HG02571 (cell line): ENCODE results near the gene DNAAF5.
"Not testable (repeated sequence)": the region's sequence is repeated elsewhere in the genome, so short reads cannot be mapped to it uniquely, and the experiment has no call there.

Experiments
- ATAC-seq: cut with Tn5 transposase; IDR thresholded peaks from one replicate; pipeline ENCODE4 v1.9.1; 2021; ENCODE audit warnings: mild to moderate bottlenecking, moderate library complexity; ENCODE audit not compliant: unreplicated experiment

Gene DNAAF5

DNA sequence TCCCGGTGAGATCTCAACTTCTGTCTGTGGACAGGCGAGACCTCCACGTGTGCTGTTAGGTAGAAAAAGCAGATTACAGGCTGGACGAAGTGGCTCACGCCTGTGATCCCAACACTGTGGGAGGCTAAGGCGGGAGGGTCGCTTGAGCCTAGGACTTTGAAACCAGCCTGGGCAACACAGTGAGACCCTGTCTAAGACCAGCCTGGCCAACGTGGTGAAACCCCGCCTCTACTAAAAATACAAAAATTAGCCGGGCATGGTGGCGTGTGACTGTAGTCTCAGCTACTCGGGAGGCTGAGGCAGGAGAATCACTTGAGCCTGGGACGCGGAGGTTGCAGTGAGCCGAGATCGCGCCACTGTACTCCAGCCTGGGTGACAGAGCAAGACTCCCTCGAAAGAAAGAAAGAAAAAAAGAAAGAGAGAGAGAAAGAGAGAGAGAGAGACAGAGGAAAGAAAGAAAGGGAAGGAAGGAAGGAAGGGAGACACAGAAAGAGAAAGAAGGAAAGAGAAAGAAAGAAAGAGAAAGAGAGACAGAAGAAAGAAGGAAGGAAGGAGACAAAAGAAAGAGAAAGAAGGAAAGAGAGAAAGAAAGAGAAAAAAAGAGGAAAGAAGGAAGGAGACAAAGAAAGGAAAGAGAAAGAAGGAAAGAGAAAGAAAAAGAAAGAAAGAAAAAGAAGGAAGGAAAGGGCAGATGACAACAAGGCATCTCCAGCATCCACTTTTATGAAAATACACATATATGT lies 76.2 kb downstream of the DNAAF5 start:
- no peak for ATAC-seq

DNA sequence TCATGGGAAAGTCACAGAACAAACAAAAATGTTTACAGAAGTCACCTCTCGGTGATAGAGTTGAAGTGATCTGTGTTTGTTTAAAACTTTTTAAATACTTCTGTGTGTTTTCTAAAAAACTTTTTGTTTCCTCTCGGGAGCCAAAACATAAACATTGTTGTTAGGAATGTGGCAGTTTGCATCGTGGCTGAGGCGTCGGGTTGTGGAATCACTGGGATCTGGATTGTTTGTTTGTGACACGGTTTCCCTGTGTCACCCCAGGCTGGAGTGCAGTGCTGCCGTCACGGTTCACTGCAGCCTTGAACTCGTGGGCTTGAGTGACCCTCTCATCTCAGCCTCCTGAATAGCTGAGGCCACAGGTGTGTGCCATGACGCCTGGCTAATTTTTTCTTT lies 76.7 kb downstream of the DNAAF5 start:
- ATAC-seq = no peak

DNA sequence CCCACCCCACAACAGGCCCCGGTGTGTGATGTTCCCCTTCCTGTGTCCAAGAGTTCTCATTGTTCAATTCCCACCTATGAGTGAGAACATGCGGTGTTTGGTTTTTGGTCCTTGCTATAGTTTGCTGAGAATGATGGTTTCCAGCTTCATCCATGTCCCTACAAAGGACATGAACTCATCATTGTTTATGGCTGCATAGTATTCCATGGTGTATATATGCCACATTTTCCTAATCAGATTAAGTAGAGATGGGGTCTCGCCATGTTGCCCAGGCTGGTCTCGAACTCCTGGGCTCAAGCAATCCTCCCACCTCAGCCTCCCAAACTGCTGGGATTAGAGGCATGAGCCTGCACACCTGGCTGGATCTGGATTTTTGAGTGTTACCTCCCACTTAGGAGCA lies 77.3 kb downstream of the DNAAF5 start:
- ATAC-seq = not testable (repeated sequence)

DNA sequence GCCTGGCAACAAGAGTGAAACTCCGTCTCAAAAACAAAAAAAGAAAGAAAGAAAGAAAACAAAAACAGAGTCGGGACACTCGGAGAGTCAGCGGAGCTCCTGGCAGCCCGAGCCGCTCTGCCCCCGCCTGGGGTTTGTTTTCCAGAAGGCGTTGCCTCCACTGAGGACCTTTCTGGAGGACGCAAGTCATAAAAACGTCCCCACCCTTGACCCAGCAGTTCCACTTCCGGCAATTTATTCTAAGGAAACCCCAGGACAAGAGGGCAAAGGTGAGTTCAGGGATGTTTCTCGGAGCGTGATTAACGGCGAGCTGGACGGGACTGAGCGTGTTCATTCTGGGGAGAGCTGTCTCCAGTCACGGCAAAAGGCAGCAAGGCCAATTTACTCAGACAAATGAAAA lies 78.8 kb downstream of the DNAAF5 start:
- ATAC-seq = no peak

DNA sequence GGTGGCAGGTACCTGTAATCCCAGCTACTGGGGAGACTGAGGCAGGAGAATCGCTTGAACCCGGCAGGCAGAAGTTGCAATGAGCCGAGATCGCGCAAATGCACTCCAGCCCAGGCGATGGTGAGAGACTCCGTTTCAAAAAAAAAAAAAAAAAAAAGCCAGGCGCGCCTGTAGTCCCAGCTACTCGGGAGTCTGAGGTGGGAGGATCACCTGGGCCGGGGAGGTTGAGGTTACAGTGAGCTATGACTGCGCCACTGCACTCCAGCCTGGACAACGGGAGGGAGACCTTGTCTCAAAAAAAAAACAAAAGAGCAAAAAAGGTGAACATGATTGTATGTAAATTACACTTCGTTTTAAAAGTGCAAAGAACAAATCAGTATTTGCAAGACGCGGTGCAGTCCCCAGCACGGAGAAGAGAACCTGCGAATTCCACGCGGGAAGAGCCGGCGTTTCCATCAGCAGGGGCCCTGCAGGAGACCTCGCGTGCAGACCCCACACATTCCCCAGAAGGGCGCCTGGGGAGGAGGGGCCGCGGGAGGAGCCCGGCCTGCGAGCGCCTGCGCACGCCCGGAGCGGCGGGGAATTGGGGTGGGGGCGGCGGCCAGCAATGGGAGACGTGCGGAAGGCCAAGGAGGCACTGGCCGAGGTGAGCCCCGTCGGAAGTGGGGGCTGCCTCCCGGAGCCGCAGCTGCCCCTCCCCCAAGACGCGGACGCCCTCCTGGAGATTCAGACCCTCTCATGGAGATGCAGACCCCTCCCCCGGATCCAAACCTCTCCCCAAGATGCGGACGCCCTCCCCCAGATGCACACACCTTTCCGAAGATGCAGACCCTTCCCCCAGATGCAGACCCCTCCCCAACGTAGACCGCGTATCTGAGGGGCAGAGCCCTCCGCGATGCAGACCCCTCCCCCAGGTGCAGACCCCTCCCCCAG lies 89.1 kb downstream of the DNAAF5 start:
- ATAC-seq = no peak

GRCh38 chr7:816300-816750 lies 89.8 kb downstream of the DNAAF5 start:
- peak; percentile 85 for ATAC-seq

DNA sequence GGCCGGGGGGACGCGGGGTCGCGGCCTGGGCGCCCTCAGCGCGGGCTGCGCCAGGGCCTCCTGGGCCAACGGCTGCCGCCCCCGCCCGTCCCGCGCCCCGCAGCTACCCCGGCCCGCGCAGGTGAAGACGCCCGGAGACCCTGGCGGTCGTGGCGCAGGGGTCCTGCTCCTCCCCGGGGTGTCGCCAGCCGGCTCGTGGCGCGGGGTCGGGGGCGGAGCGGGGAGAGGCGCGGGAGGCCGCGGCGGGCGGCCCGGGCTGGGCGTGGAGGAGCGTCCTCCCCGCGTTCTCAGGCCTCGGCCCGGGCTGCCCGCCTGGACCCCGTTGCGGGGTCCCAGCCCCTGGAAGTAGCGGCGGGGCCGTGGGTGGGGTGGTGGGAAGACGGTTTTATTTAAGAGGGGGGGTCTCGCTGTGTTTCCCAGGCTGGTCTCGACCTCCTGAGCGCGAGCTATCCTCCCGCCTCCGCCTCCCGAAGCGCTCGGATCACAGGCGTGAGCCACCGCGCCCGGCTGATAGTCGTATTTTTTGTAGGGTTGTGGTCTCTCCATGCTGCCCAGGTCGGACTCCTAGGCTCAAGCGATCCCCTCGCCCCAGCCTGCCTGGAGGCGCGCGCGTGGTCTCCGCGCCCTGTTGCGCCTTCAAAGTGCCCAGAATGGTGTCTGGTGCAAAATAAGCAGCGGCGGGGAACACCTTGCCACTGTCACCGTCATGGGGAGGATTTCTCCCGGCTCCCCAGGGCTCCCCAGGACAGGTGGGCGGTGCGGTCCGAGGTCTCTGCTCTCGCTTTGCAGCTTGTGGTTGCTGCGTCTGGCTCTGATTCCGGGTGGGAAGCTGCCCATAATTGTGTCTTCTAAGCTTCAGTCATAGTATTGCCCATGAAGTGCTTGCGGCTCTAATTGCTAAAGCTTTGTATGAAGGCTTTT lies 90.5 kb downstream of the DNAAF5 start:
- ATAC-seq = peak; percentile 15

DNA sequence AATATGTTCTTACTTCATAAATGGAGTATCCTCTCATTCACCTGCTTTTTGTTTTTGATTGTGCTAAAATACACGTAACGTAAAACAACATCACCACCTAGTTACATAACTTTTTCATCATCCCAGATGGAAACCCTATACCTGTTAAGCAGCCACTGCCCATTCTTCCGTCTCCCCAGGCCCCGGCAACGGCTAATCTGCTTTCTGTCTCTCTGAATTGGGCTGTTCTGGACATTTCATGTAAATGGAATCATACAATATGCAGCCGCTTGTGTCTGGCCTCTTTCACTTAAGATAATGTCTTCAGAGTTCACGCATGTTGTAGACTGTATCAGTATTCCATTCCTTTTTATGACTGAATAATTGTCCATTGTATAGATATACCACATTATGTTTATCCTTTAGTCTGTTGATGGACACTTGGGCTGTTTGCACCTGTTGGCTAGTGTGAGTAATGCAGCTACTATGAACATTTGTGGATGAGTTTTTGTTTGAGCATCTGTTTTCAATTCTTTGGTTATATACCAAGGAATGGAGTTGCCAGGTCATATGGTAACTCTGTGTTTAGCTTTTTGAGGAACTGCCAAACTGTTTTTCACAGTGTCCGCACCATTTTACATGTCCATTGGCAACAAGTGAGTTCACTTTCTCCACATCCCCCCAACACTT lies 91.7 kb downstream of the DNAAF5 start:
- no peak for ATAC-seq

- ATAC-seq = no peak
Observed at GRCh38 chr7:820341-820740, 93.8 kb downstream of the DNAAF5 start.

DNA sequence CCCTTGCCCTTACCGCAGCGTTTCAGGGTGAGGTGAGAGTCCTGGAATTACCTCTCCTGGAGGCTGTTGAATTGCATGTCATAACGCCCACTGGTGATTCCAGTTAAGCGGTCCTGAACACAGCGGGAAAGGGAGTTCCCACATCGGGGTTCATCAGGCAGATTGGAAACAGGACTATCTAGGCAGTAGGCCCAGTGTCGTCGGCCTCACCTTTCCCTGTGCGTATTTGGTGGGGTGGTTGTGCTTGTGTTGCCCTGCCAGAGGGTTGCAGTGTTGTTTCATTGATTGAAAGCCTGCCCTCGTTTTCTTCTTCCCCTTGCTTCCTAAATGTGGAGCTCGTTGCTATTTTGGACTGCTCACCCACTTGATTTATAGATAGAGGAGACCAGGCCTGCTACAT lies 95.2 kb downstream of the DNAAF5 start:
- ATAC-seq = no peak

DNA sequence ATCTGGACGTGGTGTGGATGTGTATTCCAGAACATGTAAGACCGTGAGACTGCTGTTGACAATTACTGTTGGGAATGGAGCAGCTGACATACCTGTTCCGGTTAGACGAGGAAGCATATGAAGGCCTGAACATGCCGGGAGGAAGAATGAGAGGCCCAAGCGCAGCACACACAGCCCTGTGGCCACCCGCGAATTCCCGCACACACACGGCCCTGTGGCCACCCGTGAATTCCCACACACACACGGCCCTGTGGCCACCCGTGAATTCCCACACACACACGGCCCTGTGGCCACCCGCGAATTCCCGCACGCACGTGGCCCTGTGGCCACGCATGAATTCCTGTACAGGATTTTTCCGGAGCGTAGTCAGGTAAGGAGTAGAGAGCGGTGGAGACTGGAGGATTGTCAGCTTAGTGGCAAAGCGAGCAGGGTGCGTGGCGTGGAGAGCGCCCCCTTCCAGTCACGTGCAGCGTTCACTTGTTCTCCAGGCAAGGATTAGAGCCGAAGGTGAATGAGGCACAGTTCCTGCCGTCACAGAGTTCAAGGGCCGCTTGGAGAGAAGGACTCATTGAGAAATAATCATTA lies 96.3 kb downstream of the DNAAF5 start:
- no peak for ATAC-seq

DNA sequence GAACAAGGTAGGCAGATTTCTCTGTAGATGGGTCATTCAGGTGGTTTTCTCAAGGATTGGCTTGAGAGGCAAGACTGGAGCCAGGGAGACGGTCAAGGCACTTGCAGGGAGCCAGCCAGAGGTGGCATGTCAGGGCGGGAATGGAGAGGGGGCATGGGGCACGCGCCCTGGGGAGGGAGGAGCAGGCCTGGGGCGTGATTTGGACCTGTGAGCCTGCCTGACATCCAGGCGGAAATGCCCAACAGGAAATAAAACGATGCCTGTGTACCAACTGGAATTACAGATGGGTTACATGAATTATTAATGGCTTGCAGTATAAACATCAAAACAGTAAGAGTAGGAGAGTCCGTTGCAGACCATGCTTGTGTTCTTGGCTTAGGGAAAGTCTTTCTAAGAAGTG lies 97.2 kb downstream of the DNAAF5 start:
- ATAC-seq = no peak

GRCh38 chr7:824081-824480 lies 97.6 kb downstream of the DNAAF5 start:
- ATAC-seq = no peak

DNA sequence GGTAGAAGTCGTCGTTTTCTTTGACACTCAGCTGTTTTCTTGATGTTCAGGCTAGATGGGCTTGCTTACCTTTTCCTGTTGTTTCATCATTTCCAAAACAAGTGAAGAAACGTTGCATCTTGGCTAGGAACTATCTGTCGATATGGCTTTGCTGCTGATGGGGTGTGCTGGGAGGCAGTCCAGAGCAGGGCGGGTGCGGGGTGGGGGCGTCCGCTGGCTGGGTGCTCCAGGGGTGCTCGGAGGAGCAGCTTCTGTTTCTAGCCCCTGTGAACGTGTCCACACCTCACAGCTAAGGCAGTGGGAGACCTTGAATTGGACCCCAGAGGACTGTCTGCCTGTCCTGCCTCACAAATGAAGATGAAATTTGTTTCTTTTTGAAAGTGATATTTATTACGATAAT lies 98.2 kb downstream of the DNAAF5 start:
- no peak for ATAC-seq

DNA sequence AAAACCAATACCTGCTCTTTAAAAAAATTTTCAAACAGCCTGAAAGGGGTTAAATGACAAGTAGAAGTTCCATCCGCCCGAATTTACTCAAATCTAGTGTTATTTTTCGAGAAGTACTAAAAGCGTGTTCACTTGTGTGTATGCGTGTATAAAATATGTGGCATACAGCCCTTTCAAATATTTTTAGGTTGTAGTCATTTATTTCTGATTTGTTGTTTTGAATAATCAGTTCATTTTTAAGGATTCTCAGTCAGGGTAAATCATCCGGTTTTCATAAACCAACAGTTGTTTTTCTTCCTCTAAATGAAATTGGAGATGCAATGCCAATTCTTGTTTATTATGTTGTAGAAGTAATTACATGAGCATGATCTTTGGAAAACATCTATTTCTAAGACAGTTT lies 98.9 kb downstream of the DNAAF5 start:
- no peak for ATAC-seq

- no peak for ATAC-seq
Observed at GRCh38 chr7:826230-826917, 99.9 kb downstream of the DNAAF5 start.

GRCh38 chr7:828793-829561 lies 102.5 kb downstream of the DNAAF5 start:
- ATAC-seq = no peak

- no peak for ATAC-seq
Observed at GRCh38 chr7:830069-830468, 103.6 kb downstream of the DNAAF5 start.
